Type B pancreatic cell (in vitro differentiated cells): ENCODE results near the gene WASF1. TPM values are rescaled to one million over a fixed set of nuclear protein-coding genes. Genes with fewer than 3 reads are reported as not detected.

Experiments
- DNase-seq: peaks from one replicate; pipeline ENCODE4 v3.0.0; 2021; ENCODE audit warnings: mixed read lengths; ENCODE audit not compliant: unreplicated experiment; ENCODE audit errors: extremely low spot score
- H3K27ac Mint-ChIP-seq: 2 replicates; pipeline ENCODE4 v1.8.0; 2021; ENCODE audit warnings: mild to moderate bottlenecking, mixed read lengths
- H3K27me3 Mint-ChIP-seq: 2 replicates; pipeline ENCODE4 v1.8.0; 2021; ENCODE audit warnings: mixed read lengths
- H3K36me3 Mint-ChIP-seq: 2 replicates; pipeline ENCODE4 v1.8.0; 2021; ENCODE audit warnings: mixed read lengths
- H3K4me1 Mint-ChIP-seq: one replicate; pipeline ENCODE4 v1.8.0; 2021; ENCODE audit warnings: mixed read lengths; ENCODE audit not compliant: unreplicated experiment
- H3K4me3 Mint-ChIP-seq: 2 replicates; pipeline ENCODE4 v1.8.0; 2021; ENCODE audit warnings: mild to moderate bottlenecking, mixed read lengths
- H3K9me3 Mint-ChIP-seq: 2 replicates; pipeline ENCODE4 v1.8.0; 2021; ENCODE audit warnings: mixed read lengths
- total RNA-seq: library from RNA; stranded (reverse); gene quantifications from 2 replicates; pipeline ENCODE4 v1.2.1, GENCODE V29; 2021; ENCODE audit warnings: low replicate concordance
- TF ChIP-seq, protein P1 (sequence below): fragments of 200-600 bp; sonication (generic); conservative IDR thresholded peaks from 2 replicates; pipeline ENCODE4 v1.5.0; 2021; ENCODE audit warnings: antibody characterized with exemption, mild to moderate bottlenecking

WASF1 gene
- total RNA-seq, 1 donor from 2014 or later: 120 TPM

DNA sequence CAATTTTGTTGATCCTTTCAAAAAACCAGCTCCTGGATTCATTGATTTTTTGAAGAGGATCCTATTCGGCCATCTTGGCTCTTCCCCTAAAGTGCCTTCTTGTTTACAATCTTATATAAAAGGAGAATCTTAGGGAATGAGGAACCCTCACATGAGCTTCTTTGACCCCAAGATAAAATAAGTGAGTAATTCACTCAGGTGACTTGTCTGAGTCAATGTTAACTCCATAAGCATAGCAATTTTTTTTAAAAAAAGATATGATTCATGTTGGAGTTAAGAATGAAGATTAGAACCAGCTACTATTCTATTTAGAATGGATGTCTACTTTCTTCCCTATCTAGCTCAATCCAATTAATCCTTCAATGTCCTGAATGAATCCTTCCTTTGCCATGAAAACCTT lies 21.0 kb downstream of the WASF1 start:
- no peaks in the 10 kb centered on the region for H3K27me3 Mint-ChIP-seq
- DNase-seq: no peak
- TF ChIP-seq, protein P1, sequence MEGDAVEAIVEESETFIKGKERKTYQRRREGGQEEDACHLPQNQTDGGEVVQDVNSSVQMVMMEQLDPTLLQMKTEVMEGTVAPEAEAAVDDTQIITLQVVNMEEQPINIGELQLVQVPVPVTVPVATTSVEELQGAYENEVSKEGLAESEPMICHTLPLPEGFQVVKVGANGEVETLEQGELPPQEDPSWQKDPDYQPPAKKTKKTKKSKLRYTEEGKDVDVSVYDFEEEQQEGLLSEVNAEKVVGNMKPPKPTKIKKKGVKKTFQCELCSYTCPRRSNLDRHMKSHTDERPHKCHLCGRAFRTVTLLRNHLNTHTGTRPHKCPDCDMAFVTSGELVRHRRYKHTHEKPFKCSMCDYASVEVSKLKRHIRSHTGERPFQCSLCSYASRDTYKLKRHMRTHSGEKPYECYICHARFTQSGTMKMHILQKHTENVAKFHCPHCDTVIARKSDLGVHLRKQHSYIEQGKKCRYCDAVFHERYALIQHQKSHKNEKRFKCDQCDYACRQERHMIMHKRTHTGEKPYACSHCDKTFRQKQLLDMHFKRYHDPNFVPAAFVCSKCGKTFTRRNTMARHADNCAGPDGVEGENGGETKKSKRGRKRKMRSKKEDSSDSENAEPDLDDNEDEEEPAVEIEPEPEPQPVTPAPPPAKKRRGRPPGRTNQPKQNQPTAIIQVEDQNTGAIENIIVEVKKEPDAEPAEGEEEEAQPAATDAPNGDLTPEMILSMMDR: no peak
- peaks cover under 1% of the 10 kb centered on the region for H3K9me3 Mint-ChIP-seq
- H3K4me1 Mint-ChIP-seq: no peaks in the 10 kb centered on the region
- peaks cover 18% of the 10 kb centered on the region for H3K36me3 Mint-ChIP-seq
- no peak overlapping the region for H3K4me3 Mint-ChIP-seq
- no peak overlapping the region for H3K27ac Mint-ChIP-seq

DNA sequence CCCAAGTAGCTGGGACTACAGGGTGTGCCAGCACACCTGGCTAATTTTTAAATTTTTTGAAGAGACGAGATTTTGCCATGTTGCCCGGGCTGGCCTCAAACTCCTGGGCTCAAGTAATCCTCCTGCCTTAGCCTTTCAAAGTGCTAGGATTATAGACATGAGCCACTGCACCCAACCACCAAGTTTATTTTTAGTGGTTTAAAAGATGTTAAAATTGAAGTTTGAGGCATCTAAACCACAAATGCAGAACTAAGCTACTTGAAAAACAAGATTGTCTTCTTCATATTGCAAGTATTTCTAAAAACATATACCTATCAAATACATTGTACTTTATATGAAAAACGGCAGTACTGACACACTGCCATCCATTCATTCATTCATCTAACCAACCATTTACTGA lies 31.6 kb downstream of the WASF1 start:
- Mint-ChIP-seq H3K4me3 (no peak overlapping the region), H3K4me1 (no peaks in the 10 kb centered on the region), H3K36me3 (peaks cover 16% of the 10 kb centered on the region), H3K9me3 (no peaks in the 10 kb centered on the region), H3K27me3 (no peaks in the 10 kb centered on the region), H3K27ac (no peak overlapping the region)
- DNase-seq: no peak
- TF ChIP-seq, protein P1: no peak

DNA sequence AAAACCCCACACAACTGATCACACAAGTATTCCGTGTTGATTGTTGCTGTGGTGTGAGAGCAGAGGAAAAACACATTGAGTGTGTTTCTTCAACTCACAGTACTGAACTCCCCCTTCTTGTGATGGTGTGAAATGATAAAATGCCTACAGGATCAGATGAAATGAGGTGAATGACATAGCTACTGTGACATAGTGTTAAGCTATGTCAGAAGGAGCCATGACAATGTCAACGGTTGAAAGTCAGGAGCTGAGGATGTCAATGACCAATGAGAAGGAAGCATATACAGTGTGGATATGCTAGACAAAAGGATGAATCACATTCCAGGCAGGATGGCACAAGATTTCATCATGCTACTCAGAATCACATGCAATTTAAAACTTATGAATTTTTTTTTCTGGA lies 38.8 kb downstream of the WASF1 start:
- Mint-ChIP-seq H3K4me3 (no peak overlapping the region), H3K36me3 (peaks cover 35% of the 10 kb centered on the region), H3K27me3 (no peaks in the 10 kb centered on the region), H3K4me1 (no peaks in the 10 kb centered on the region), H3K27ac (no peak overlapping the region), H3K9me3 (peaks cover 5% of the 10 kb centered on the region)
- DNase-seq: no peak
- TF ChIP-seq, protein P1: no peak

DNA sequence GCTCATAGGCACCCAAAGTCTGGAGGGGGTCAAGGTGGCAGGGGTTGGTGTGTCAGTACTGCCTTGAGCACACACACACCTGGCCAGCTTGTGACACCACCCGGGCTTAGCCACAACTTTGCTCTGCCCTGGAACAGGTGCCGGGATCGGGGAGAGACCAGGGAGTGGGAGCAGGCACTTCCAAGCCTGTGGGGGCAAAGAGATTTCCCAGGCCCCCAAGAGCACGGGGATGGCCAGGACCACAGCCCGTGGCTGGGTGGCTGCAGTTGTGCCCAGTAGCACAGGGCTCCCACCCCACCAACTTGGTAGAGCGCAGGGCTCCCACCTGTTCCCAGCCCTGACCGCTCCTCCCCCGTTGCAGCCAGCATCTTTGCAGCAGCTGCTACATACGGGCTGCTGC lies 40.4 kb downstream of the WASF1 start:
- H3K27ac Mint-ChIP-seq: no peak overlapping the region
- TF ChIP-seq, protein P1: no peak
- H3K36me3 Mint-ChIP-seq: peaks cover 37% of the 10 kb centered on the region
- H3K9me3 Mint-ChIP-seq: peaks cover 9% of the 10 kb centered on the region
- no peak overlapping the region for H3K4me3 Mint-ChIP-seq
- DNase-seq: no peak
- no peaks in the 10 kb centered on the region for H3K27me3 Mint-ChIP-seq
- H3K4me1 Mint-ChIP-seq: no peaks in the 10 kb centered on the region

DNA sequence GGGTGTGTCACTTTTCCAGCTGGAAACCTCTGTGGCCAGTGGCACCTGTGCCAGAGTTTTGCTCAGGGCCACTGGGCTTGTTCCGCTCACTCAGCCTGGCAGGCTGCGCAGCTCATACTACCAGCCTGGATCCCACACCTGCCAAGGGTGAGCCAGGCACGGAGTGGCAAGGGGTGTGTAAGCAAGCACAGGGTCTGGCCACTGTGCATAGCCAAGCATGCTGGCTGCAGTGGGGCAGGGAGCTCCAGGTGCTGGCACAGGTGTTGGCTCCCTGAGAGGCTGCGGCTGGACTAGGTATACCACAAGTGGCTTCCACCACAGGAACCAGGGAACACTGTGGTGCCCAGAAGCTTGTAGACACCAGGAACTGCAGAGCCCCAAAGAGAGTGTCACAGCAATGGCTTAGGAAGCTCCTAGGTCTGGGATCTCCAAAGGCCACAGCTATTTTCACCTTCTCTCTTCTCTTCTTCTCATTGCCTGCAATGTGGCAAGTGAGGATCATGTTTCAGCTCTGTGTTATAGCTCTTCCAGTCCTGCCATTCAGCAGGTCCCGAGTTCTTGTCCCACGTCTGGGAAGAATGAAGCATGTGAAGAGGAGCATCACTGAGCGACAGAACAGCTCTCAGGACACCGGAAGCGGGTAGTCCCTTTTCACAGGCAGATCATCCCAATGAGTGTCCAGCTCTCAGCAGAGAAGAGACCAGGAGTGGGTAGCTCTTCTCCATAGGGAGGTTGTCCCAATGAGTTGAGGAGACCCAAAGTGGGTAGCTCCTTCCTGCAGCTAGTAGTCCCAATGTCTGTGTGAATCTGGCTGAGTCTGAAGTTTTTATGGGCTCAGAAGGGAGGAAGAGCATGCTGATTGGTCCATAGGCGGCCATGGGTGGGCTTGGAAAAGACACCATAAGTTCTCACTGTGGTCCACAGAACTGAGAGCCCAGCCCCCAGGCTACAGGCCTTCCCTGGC lies 41.3 kb downstream of the WASF1 start:
- Mint-ChIP-seq H3K4me1 (no peaks in the 10 kb centered on the region), H3K27me3 (no peaks in the 10 kb centered on the region), H3K27ac (no peak overlapping the region), H3K9me3 (peaks cover 9% of the 10 kb centered on the region), H3K4me3 (no peak overlapping the region), H3K36me3 (peaks cover 39% of the 10 kb centered on the region)
- no peak for DNase-seq
- TF ChIP-seq, protein P1: no peak
